ENCODE measurements around the gene EHMT2.

Gene EHMT2

DNA sequence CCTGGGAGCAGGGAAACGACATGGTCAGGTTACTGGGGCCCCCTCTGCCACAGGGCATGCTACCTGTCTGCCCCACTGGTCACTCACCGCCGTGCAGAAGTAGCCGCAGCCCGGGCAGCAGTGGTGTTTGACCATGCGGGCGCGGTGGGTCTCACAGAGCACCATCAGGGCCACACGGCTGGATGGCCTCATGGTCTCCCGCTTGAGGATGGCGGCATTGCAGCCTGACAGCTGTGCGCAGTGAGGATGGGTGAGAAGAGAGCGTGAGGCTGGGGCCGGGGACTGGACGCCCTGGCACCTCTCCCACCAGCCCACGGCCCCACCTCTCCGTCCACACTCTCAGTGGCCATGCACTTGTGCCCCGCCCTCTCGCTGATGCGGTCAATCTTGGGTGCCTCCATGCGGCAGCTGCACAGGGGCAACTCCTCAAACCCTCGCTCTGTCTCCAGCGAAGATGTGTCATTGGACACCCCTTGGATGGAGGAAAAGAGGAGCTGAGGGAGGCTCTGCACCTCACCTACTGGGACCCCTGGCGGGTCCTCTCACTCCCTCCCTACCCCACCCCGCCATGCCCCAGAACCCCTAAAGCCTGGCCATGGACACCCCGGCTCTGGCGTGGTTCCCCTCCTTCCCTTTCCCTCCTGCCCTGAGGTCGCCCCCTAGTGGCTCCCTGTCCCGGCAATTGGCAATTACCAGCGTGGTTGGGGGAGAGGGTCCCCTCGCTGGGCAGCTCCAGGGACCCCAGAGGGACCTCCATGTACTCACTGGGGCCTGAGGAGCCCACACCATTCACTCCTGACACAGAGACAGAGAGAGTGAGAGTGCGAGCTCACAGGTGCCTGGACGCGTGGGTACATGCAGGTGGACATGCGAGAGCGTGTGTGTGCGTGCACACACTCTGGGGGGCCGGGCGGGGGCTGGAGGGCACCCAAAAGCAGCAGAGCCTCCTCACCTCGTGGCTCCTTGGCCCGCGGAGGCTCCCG is 8.9 kb downstream of the EHMT2 start:
- DNase-seq (ENCODE audit: low spot score), result no peak

DNA sequence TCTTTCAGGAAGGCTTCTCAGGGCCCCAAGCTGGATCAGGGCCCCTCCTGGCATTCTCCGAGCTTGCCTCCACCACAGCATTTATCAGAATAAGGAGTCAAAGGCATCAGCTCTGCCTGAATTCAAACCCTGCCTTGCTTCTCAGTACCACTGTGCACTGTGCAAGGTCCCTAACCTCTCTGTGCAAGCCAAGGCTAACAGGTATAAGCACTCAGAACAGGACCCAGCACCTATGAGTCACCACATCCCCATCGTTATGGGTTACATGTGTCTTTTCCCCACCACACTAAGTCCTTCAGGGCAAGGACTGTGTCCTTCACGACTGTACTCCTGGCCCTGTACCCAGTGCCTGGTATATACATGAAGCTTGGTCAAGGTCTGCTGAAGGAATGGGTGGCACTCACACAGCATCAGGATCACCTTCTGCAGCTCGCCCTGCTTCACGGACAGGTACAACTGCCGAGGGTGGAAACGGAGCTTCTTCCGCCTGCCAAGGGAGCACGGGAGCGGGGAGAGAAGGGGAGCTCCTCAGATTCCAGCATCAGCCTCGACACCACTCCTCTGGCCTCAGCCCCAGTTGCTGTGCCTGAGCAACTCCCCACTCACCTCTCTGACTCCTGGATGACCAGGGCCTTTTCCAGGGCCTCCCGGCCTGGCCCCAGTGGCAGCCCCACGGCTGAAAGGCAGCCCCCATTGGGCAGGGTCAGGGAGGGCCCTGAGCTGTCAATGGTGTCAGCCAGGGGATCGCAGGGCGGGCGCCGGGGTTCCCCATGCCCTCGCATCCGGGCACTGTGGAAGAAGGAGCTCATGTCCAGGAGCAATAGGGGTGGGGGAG is 10.1 kb downstream of the EHMT2 start:
- no peak for DNase-seq (ENCODE audit: low spot score)

DNA sequence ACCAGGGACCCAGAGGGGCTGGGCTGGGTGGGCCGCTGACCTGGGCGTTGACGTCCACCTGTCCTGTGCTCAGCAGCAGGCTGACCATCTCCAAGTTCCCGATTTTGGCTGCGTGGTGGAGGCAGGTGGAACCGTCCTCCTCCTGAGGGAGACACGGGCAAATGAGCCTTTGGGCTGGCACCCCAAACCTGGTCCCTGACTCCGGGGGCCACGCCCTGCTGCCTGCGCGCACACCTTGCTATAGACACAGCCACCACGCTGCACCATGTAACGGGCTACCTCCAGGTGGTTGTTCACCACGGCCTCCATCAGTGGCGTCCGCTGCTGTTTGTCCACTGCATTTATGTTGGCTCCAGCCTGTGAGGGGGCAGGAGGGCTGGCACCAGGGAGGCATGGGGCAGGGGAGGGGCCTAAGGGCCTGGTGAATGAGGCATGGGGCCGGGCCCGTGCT is 10.9 kb downstream of the EHMT2 start:
- DNase-seq (ENCODE audit: low spot score), result no peak

DNA sequence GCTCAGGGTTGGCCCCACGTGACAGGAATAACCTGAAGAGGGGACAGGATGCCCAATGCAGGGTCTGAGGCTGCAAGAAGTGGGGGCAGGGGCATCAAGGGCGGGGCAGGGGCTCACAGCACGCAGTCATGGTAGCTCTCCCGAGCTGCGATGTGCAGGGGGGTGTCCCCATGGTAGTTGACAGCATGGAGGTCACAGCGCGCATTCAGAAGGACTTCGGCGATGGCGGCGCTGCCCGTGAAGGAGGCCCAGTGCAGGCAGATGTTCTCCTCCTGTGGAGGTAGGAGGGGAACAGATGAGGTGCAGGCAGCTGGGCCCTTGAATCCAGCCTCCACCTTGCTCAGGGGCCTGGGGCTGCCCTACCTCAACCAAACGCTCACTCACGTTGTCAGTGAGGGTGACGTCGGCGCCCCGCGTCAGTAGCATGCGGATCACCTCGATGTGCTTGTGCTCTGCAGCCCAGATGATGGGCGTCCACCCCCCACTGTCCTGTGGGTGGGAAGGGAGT is 12.9 kb downstream of the EHMT2 start:
- no peak for DNase-seq (ENCODE audit: low spot score)

DNA sequence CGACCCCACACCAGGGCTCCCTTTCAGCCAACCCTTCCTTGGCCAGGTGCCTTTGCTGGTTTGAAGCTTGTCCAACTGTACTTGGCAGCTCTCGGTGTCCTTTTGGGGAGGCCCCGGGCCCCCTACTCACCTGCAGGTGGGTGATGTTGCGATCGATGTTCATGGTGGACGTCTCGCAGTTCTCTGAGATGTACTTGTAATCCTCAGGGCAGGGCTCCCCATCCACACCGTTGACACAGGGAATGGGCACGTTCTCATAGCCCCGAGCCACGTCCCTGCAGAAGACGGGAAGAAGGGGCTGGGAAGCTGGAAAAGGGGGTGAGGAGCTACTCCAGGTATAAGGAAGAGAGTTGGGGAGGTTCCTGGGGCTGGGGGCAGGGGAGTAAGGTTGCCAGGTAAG is 13.8 kb downstream of the EHMT2 start:
- no peak for DNase-seq (ENCODE audit: low spot score)

DNA sequence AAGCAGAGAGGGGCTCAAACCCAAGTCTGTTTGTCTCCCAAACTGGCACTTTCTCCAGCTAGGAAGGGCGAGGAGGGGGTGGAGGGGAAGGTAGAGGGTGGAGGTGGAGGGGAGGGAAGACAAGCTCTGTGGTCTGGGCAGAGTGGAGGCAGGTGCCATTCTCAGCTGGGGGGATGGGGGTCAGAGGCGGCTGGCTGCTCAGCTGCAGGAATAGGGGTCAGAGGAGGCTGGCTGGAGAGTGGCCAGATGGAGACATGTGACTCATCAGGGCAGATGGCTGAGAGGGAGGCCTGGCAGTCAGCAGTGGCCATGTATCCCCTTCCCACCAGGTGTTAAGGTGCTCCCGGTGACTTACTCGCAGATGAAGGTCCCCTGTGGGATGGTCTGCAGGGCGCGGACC is 15.2 kb downstream of the EHMT2 start:
- DNase-seq (ENCODE audit: low spot score), result no peak

DNA sequence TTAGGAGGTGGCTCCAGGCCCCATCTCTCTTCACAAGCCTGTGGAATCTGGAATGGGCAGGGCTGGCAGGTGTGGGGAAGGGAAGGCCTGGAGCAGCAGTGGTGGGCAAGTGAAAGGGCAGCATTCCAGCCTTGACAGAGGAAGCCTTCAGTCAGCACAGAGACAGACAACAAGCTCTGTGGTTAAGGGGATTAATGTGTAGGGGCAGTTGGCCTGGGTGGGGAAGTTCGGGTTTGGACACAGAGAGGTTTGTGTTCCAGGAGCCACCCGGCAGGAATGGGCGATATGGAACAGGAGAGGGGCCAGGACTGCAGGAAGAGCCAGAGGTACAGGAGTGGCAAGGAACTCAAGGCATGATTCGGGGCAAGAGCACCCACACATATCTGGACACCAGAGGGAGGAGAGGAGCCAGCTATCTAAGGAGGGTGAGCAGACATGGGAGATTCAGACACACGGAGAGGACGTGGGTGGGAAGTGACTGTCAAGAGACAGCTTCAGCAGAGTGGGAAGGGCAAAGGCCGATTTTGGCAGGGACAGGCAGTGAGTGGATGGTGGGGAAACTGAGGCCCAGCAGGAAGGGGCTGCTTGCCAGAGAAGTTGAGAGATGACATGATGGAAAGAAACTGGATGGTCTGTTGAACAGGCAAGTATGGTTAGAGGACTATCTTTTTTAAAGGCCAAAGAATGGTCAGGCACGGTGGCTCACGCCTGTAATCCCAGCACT is 16.2 kb downstream of the EHMT2 start:
- no peak for DNase-seq (ENCODE audit: low spot score)

DNA sequence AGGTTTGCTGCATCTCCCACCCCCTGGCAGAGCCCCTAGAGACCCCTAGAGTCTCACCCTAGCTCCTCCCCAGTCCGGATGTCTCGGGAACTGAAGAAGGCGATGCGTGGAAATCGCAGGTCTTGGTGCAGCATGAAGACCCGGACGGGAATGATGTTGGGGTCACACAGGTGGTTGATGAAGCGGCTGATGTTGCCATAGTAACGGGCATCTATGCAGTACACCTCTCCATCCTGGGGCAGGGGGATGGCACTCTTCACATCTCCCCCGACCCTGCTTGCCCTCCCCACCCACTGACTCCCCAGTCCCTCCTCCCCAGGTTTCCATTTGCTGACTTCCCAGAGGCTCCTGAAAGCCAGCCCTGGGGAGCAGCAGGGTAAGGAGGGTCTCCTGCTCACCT is 16.9 kb downstream of the EHMT2 start:
- no peak for DNase-seq (ENCODE audit: low spot score)

DNA sequence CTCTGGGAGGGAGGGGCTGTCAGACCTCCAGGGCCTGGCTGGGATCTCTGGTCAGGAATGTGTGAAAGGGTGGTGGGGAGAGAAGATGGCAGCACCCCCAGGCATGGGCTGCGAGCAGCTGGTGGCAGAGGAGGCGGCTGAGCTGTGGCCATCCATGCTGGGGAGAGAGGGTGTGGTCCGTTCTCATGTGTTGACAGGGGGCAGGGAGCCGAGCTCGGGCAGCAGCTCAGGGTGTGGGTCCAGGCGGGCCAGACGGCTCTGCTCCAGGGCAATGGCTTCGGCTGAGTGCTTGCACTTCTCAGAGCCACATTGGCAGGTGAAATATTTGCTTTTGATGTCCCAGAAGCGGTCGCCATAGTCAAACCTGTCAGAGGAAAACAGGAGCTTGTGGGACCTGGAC is 17.6 kb downstream of the EHMT2 start:
- no peak for DNase-seq (ENCODE audit: low spot score)

DNA sequence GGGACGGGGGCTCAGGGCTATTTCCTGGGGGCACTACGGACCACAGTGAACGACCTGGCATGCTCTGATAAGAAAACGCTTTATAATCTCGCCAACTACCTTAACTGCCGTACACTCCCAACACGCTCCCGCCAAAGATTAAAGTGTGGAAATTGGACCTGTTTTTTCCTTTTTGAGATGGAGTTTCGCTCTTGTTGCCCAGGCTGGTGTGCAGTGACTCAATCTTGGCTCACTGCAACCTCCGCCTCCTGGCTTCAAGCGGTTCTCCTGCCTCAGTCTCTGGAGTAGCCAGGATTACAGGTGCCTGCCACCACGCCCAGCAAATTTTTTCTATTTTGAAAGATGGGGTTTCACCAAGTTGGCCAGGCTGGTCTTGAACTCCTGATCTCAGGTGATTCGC is 18.4 kb downstream of the EHMT2 start:
- no peak for DNase-seq (ENCODE audit: low spot score)

DNA sequence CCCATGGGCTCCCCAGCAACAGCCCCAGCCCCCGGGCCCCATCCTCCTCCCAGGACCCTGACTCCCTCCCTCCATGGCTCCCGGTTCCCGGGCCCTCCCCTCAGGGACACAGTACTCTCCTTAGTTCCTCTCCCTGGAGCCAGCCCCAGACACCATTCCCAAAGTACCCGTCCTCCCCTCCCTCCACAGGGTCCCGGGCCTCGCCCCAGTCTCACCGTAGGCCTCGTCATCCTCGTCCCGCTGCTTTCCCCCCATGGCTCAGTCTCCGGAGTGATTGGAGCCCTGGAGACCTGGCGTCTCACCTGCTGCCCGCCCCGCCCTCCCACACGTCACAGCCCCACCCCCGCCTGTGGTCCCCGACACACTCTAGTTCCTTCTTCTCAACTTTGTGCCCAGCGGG is 18.8 kb downstream of the EHMT2 start, which contains the start of gene SLC44A4:
Gene SLC44A4, minus strand, starts transcription at position 272 of the 400 bp plus-strand sequence. Its CDS starts 17 bp downstream, at position 255.
- DNase-seq (ENCODE audit: low spot score), result no peak

DNA sequence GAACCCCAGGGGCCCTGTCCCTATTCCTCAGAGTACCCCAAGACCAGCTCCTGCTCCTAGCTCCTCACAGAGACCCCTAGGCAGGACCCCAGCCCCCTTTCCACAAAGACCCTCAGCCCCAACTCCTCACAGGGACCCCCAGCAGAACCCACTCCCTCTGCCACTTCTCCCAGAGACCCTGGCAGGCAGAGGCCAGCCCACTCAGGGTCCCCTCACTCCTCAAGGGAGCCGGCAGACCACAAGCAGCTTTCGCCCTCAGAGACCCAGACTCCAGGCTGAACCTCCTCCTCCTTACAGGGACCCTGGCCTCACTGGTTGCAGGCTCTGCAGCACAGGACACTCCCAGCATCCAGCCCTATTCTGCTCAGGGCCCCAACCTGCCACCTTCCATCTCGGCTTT is 19.3 kb downstream of the EHMT2 start:
- DNase-seq (ENCODE audit: low spot score), result no peak

DNA sequence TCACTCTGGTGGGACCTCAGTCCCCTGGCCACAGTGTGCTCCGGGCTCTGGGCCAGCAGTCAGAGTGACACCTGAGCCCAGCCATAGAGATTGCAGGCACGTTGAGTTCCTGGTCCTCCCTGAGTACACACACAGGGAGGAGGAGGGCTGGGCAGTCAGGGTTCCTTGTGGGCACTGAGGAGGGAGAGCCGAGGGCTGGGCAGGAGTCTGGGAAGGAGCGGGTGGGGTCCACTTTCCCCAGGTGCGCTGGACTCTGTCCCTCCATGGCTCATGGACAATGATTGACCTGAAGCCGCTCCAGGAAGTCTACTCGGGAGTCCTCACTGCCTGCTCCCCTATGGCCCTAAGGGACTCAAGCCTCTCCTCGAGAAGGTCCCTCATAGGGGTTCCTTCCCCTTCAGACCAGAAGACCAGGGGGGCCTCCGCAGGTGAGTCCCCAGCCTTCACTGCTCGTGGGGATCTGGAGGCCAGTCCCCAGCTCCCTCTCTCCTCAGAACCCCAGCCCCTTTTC is 19.8 kb downstream of the EHMT2 start:
- no peak for DNase-seq (ENCODE audit: low spot score)

DNA sequence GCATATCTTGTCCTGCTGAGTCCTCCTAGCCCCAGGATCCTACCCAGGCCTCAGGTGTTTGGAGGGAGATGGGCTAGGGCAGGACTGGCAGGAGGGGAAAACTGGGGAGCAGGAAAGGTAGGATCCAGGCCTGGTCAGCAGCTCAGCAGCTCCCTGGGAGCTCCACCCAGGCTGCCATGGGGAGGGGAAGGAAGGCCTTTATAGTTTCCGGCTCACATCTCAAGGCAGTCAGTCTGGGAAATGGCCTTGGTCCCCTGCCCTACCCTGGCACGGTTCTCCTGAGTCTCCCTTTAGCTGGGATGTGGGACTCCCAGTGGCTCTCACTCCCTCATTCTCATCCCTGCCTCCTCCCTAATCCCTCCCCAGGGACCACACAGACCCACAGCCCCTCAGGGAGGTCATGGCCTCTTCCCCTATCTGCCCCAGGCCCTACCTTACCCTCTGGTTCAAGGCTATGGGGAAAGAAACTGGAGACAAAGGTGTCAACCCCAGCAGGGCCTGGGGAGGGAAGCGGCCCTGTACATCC is 20.3 kb downstream of the EHMT2 start:
- DNase-seq (ENCODE audit: low spot score), result no peak

DNA sequence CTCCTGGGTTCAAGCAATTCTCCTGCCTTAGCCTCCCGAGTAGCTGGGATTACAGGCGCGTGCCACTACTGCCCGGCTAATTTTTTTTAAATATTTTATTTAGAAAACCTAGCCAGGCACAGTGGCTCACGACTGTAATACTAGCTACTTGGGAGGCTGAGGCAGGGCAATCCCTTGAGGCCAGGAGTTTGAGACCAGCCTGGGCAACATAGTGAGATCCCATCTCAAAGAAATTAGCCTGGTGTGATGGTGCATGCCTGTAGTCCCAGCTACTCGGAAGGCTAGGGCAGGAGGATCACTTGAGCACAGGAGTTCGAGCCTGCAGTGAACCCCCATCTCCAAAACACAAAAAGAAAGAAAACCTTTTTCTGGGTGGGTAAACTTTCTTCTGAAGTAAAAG is 21.1 kb downstream of the EHMT2 start:
- no peak for DNase-seq (ENCODE audit: low spot score)

DNA sequence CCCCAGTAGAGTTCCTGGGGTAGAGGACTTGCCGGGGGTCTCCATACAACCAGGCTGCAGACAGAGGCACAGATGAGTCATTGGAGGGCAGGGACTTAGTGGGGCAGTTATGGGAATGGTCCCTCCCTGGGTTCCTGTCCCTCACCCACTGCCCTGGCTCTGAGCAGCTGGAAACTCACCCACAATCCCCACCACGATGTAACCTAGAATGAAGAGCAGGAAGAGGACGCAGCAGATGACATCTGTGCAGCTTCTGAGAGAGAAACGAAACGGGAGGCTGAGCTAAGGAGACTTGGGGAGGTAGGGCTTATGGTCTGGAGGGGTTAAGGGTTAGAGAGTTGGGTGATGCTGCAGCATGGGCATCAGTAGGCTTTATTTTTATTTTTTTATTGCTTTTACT is 21.6 kb downstream of the EHMT2 start:
- no peak for DNase-seq (ENCODE audit: low spot score)

DNA sequence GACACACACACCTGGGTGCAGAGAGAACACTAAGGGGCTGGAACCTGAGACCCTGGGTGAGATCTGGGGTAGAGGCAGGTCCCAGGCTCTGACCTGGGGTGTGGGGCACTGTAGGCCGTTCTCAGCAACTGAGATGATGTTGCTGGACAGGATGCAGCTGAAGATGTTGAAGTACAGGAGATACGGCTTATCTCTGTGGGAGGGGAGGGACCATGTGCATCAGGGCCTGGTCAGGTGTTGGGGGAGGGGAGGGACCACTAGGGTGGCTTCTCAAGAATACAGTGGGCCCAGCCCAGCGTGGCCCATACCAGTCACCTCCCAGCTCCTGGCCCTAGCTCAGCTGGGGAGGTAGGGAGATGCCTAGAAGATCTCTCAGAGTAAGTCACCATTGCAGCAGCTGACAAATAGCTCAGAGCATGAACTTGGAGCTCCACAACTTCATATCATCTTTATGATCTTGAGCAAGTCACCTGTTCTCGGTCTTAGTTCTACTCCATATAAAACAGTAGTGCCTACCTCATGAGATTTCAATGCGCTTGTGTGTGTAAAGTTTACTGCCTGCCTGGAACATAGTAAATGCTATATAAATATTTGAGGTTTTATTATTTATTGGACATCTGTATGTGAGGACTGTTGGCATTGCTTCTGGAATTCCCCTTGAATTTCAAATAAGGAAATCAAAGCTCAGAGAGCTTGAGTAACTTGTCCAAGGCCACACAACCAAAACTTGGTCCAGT is 22.5 kb downstream of the EHMT2 start:
- no peak for DNase-seq (ENCODE audit: low spot score)

DNA sequence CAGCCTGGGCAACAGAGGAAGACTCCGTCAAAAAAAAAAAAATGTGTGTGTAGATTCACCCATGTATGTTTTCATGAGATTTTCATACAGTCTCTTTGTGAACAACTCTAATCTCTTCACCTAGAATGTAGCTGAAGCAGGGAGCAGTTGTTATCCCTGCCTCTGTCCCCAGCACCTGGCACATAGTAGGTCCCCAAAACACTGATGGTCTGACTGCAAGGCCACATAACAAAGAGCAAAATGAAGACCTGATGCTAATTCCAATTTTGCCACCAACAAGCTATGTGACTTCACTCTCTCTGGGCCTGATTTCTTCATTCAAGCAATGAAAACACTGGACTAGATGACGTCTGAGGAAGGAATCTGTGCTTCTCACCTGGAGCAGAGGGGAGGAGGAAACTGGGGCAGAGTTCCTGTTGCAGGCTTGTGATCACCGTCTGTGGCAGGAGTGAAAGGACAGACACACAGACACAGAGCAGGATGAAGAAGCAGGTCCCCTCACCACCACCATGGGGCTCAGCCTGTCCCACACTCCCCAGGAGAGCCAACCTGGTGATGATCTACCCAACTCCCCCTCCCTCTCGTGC is 23.3 kb downstream of the EHMT2 start:
- DNase-seq (ENCODE audit: low spot score), result no peak

DNA sequence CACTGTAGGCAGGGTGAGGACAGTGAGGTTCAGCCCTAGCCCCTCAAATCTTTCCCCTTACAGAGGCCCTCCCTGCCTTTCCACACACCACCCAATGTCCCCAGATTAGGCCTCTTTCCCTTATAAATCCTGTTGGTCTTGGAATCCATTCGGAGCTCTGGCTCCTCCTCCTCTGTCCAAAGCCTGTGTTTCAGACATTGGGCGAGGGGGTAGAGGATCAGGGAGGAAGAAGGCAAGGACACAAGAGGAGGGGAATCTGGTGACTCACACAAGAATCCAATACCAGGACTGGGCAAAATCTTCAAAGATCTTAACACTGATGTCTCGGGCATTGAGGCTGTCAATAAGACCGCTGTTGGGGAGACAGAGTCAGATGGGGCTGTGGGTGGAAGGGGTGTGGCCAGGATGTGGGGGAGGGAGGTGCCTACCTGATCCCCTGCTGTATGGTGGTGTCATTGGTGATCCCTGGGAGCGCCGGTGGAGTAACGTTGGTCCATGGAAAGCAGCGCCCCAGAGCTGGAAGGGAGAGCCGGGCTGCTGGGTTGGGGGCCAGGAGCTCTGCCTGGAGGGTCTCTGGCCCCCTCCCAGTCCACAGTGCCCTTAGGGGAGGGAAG is 26.3 kb downstream of the EHMT2 start:
- no peak for DNase-seq (ENCODE audit: low spot score)

DNA sequence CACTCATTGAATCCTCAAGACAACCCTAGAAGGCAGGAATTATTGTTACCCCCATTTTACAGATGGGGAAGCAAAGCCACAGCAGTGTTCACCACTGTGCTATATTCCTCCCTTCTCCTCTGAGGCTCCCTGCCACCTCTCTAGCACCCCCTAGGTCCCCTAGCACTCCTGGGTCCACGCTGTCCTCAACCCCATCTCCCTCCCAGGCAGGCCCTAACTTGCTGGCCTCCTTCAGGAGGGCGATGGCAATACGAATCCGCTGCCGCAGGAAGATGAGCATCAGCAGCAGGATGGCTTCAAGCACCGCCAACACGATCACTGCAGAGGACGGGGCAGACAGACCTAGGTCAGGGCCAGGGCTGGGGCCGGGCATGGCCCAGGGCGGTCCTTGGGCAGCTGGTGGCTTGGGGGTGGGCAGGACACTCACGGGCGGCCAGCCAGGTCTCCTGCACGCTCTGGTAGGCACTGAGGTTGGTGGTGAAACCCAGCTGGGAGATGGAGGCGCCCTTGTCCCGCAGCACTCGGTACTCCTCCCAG is 27.0 kb downstream of the EHMT2 start:
- no peak for DNase-seq (ENCODE audit: low spot score)
